Measurements from ENCODE around the gene CLSTN2. TPM values are rescaled to one million over a fixed set of nuclear protein-coding genes. Genes with fewer than 3 reads are reported as not detected.
A peak's percentile ranks its signal among the peaks of the same experiment; 100 is the strongest.

Gene CLSTN2
- total and polyA plus RNA-seq, 12 donors, result 0.67 to 17.8 (median 5.3) TPM

- TF ChIP-seq POLR2A (IDR thresholded peaks at IDR 0.05) (no peak), CTCF (IDR thresholded peaks at IDR 0.05) (no peak)
- no peak overlapping the region for H3K4me3 ChIP-seq
- WGBS, 4 donors, result 61 to 89% (median 78%) methylated on average over 2 of the region's 2 CpGs
These were observed 506.0 kb downstream of the CLSTN2 start for GRCh38 chr3:140441006-140441405.

DNA sequence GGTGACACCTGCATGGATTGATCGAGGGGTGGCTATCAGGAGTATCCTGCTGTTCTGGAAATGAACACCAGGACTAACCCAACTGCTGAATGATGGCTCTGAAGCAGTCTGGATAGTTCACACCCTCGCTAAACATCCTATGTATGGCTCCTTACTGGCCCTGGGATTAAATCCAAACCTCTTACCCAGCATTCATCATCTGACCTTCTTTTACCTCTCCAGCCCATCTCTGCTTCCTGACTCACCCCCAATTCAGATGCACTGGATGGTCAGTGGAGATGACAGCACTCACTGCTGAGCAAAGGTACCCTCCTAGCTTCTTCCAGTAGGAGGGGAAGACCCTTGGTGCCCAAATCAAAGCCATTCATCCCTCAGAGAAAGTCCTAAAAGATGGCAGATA, 507.6 kb downstream of the CLSTN2 start:
- Histone ChIP-seq H3K27me3 (no peaks in the 10 kb centered on the region), H3K9me3 (replicated peaks in 1 of 3) (no peaks in the 10 kb centered on the region), H3K27ac (no peak overlapping the region), H3K36me3 (replicated peaks in 1 of 2) (no peaks in the 10 kb centered on the region), H3K4me1 (replicated peaks in 1 of 2) (peaks cover 0 to 5% of the 10 kb centered on the region in 2 donors), H3K4me3 (no peak overlapping the region)
- intact Hi-C loops (cut with DNase I), result no loop called here
- peak in 1 of 7 donors; percentile 11 for DNase-seq
- no peak for TF ChIP-seq CTCF (IDR thresholded peaks at IDR 0.05)
- TF ChIP-seq POLR2A (IDR thresholded peaks at IDR 0.05), result no peak
- 76 to 94% (median 84%) methylated on average over 1 to 2 of the region's 2 CpGs for WGBS, 4 donors

More at GRCh38 chr3:140441006-140441405, 506.0 kb downstream of the CLSTN2 start:
- Histone ChIP-seq H3K36me3 (replicated peaks in 1 of 2) (no peaks in the 10 kb centered on the region), H3K27me3 (no peaks in the 10 kb centered on the region), H3K4me1 (replicated peaks in 1 of 2) (peaks cover 0 to 5% of the 10 kb centered on the region in 2 donors), H3K9me3 (replicated peaks in 1 of 3) (no peaks in the 10 kb centered on the region), H3K27ac (peak overlapping the region in 1 of 5 donors; percentile 35)
- intact Hi-C loops (cut with DNase I), result no loop called here
- peak in 6 of 7 donors; percentile 56 to 91 (median 81) for DNase-seq

- H3K27ac ChIP-seq, result no peak overlapping the region
- no peak for DNase-seq
- TF ChIP-seq POLR2A (IDR thresholded peaks at IDR 0.05) (no peak), CTCF (IDR thresholded peaks at IDR 0.05) (no peak)
These were observed 508.1 kb downstream of the CLSTN2 start for GRCh38 chr3:140443073-140443472.

GRCh38 chr3:140443806-140444205, 508.8 kb downstream of the CLSTN2 start:
- Histone ChIP-seq H3K4me3 (no peak overlapping the region), H3K36me3 (replicated peaks in 1 of 2) (no peaks in the 10 kb centered on the region), H3K27ac (no peak overlapping the region), H3K27me3 (no peaks in the 10 kb centered on the region), H3K9me3 (replicated peaks in 1 of 3) (no peaks in the 10 kb centered on the region), H3K4me1 (replicated peaks in 1 of 2) (peaks cover 0 to 5% of the 10 kb centered on the region in 2 donors)
- DNase-seq, result peak in 1 of 7 donors; percentile 1
- intact Hi-C loops (cut with DNase I), result no loop called here
- WGBS, 4 donors, result 52 to 71% (median 61%) methylated on average over 3 of the region's 3 CpGs
- no peak for TF ChIP-seq POLR2A (IDR thresholded peaks at IDR 0.05)
- no peak for TF ChIP-seq CTCF (IDR thresholded peaks at IDR 0.05)

More at GRCh38 chr3:140443073-140443472, 508.1 kb downstream of the CLSTN2 start:
- WGBS, 4 donors, result 67 to 81% (median 74%) methylated on average over 7 of the region's 7 CpGs
- Histone ChIP-seq H3K4me1 (replicated peaks in 1 of 2) (peaks cover 0 to 5% of the 10 kb centered on the region in 2 donors), H3K9me3 (replicated peaks in 1 of 3) (no peaks in the 10 kb centered on the region), H3K27me3 (no peaks in the 10 kb centered on the region), H3K36me3 (replicated peaks in 1 of 2) (no peaks in the 10 kb centered on the region), H3K4me3 (no peak overlapping the region)
- intact Hi-C loops (cut with DNase I), result no loop called here
